Loucy (cell line): ENCODE measurements around the gene HBS1L.

Experiments
- CTCF ChIP-seq: fragments of 200-600 bp; sonication (generic); conservative IDR thresholded peaks from 2 replicates; pipeline ENCODE4 v1.5.1; 2014; ENCODE audit warnings: mild to moderate bottlenecking, antibody characterized with exemption, low read length
- EZH2phosphoT487 ChIP-seq: fragments of 200-600 bp; IDR thresholded peaks from 2 replicates; pipeline ENCODE4 v1.6.1; 2018; ENCODE audit warnings: antibody characterized with exemption, mild to moderate bottlenecking, moderate library complexity, borderline replicate concordance

GRCh38 chr6:135008941-135009290, 45.7 kb downstream of the HBS1L start:
- no peak for TF ChIP-seq CTCF
- no peak for TF ChIP-seq EZH2phosphoT487
